Mononuclear cell (primary cell): ENCODE results near the gene CAST. TPM values are rescaled to one million over a fixed set of nuclear protein-coding genes. Genes with fewer than 3 reads are reported as not detected.

ENCODE experiments used
- H3K27me3 ChIP-seq: 2 replicates; pipeline ENCODE4 v1.6.0; 2011; ENCODE audit warnings: low read length, control low read depth; ENCODE audit not compliant: insufficient read depth
- H3K4me1 ChIP-seq: 2 replicates; pipeline ENCODE4 v1.5.1; 2011; ENCODE audit warnings: mild to moderate bottlenecking, low read length, control low read depth; ENCODE audit not compliant: insufficient read depth
- H3K4me3 ChIP-seq: 2 replicates; pipeline ENCODE4 v1.5.1; 2011; ENCODE audit warnings: mild to moderate bottlenecking, low read length, moderate library complexity
- H3K9me3 ChIP-seq: 2 replicates; pipeline ENCODE4 v1.5.1; 2011; ENCODE audit warnings: low read depth, mild to moderate bottlenecking, control low read depth, low read length
- total RNA-seq: library from RNA; depleted of rRNA; stranded (reverse); fragments of >200 nt; gene quantifications from one replicate; pipeline ENCODE4 v1.2.3, GENCODE V29; 2012

The CAST gene
- total RNA-seq, 1 donor = 276 TPM

DNA sequence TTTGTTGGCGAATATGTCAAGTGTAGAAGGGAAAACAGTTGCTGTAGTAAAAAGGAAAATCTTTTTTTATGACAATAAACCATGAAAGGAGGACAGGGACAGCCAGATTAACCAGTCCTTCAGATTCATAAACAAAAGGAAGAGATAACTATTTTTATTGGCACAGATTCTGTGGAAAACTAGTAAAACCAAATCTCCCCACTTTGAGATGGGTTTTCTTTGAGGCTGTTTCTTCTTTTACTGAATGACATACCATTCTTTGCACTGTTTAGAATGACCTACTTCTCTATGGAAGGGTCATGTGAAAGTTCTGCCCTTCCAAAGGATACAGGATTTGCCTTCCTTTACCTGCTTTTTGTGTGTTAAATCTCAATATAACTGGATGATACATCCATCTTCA is 13.7 kb downstream of the CAST start:
- no peaks in the 10 kb centered on the region for H3K27me3 ChIP-seq
- no peaks in the 10 kb centered on the region for H3K9me3 ChIP-seq
- no peak overlapping the region for H3K4me3 ChIP-seq
- H3K4me1 ChIP-seq = peaks cover 5% of the 10 kb centered on the region

- Histone ChIP-seq H3K9me3 (no peaks in the 10 kb centered on the region), H3K4me3 (no peak overlapping the region), H3K4me1 (peaks cover 7% of the 10 kb centered on the region), H3K27me3 (no peaks in the 10 kb centered on the region)
These were observed 15.3 kb downstream of the CAST start for GRCh38 chr5:96677496-96677895.

GRCh38 chr5:96679293-96679692 is 17.1 kb downstream of the CAST start:
- Histone ChIP-seq H3K9me3 (no peaks in the 10 kb centered on the region), H3K4me3 (no peak overlapping the region), H3K4me1 (peaks cover 13% of the 10 kb centered on the region), H3K27me3 (no peaks in the 10 kb centered on the region)

- Histone ChIP-seq H3K9me3 (no peaks in the 10 kb centered on the region), H3K4me1 (peaks cover 13% of the 10 kb centered on the region), H3K4me3 (no peak overlapping the region), H3K27me3 (no peaks in the 10 kb centered on the region)
These were observed 18.7 kb downstream of the CAST start for GRCh38 chr5:96680759-96681470.

DNA sequence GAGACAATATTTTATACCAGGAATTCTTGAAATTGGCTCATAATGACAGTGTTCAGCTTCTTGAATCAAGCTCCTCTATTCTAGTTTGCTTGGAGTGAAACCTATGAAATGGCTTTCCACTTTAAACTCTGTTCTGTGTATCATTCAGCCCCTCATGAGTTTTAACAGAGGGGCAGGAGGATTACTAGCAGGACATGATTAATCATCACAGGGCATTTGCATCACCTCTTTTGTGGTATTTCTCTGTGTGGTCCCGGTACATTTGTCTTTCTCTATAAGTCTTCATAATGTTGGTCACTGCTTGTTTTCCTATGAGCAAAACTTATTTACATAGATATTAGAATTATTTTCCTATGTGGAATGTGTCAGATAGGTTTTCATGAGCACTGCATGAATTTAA is 21.2 kb downstream of the CAST start:
- H3K9me3 ChIP-seq = no peaks in the 10 kb centered on the region

DNA sequence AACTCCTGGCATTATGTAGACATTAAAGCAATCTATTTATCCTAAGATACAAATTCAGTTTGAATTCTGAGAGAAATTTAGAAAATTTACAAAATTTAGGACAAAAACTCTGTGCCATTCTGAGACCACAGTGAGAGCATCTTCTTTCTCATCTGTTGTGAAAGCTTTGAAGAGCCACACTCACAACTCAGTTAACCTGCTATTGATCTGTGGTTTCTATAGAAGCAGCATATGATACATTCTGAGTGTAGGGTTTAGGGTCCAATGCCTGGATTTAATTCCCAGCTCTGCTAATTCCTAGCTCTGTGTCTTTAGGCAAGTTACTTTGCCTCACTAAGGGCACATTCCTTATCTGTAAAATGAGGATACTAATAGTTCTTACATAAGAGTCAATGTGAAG is 21.6 kb downstream of the CAST start:
- Histone ChIP-seq H3K9me3 (no peaks in the 10 kb centered on the region), H3K4me1 (peaks cover 17% of the 10 kb centered on the region), H3K4me3 (no peak overlapping the region), H3K27me3 (no peaks in the 10 kb centered on the region)

More for the DNA sequence above, 21.2 kb downstream of the CAST start:
- Histone ChIP-seq H3K4me1 (peaks cover 17% of the 10 kb centered on the region), H3K27me3 (no peaks in the 10 kb centered on the region), H3K4me3 (no peak overlapping the region)

DNA sequence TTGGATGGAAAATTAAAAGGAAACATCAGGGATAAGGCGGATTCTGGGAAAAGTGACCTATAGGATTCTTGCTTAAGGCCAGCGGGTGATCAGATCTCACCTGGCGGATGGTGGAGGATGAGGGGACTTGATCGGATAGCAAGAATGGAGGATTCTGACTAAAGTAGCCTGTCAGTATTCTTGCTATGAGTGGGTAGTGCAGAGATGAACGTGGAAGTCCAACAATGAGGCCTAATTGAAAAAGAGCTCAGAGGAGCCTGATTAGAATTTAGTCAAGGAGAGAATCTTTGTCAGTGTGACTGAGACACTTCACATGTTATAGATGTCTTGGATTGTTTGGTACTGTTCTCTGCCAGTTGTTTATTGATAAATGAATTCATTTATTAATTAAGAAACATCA is 24.9 kb downstream of the CAST start:
- H3K4me3 ChIP-seq = no peak overlapping the region
- no peaks in the 10 kb centered on the region for H3K27me3 ChIP-seq
- H3K4me1 ChIP-seq = peaks cover 13% of the 10 kb centered on the region
- H3K9me3 ChIP-seq = no peaks in the 10 kb centered on the region

DNA sequence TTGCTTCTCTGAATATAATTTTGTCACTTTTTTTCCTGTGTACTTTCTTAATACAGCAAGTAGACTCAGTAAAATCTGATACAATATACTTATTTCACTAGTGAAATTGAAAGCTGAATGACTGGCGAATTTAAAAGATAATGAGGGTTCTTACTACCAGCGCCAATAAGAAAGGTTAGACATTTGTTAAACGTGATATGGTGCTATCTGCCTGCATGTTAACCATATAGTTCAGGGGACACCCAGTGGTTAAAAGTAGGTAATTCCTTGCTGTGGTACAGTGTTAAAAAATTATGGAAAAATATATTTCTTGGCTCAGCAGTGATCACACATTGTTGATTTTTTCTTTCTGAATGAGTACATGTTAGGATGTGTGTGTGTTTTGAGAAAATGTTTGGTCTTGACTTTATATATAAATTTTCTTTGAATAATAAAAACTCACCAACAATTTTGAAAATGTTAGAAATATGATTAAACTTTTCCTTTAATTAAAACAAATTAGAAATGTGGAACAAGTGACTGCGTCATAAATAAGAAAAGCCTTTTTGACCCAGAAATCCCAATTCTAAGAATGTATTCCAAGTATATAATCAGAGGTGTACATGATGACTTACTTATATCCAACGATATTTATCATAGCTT is 25.8 kb downstream of the CAST start:
- no peaks in the 10 kb centered on the region for H3K9me3 ChIP-seq
- no peaks in the 10 kb centered on the region for H3K27me3 ChIP-seq
- peaks cover 12% of the 10 kb centered on the region for H3K4me1 ChIP-seq
- no peak overlapping the region for H3K4me3 ChIP-seq

DNA sequence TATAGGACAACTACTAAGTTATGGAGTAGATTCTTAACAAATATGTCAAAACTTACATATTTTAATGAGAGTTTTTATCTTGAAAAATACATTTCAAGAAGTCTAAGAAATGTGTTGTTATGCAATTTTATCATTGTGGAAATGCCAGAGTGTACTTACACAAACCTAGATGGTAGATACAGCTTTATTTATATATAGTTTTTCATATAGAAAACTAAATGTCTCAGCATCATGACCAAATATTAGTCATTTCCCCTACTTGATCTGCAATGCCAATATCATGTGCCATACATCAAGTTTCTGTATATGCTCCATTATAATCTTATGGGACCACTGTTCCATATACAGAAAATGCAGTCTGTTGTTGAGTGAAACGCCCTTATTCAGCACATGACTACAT is 28.7 kb downstream of the CAST start:
- no peaks in the 10 kb centered on the region for H3K9me3 ChIP-seq
- no peaks in the 10 kb centered on the region for H3K27me3 ChIP-seq
- H3K4me3 ChIP-seq = no peak overlapping the region
- H3K4me1 ChIP-seq = peaks cover 10% of the 10 kb centered on the region

GRCh38 chr5:96691503-96692303 is 29.5 kb downstream of the CAST start:
- H3K27me3 ChIP-seq = no peaks in the 10 kb centered on the region
- H3K4me1 ChIP-seq = peaks cover 10% of the 10 kb centered on the region
- no peak overlapping the region for H3K4me3 ChIP-seq
- no peaks in the 10 kb centered on the region for H3K9me3 ChIP-seq

DNA sequence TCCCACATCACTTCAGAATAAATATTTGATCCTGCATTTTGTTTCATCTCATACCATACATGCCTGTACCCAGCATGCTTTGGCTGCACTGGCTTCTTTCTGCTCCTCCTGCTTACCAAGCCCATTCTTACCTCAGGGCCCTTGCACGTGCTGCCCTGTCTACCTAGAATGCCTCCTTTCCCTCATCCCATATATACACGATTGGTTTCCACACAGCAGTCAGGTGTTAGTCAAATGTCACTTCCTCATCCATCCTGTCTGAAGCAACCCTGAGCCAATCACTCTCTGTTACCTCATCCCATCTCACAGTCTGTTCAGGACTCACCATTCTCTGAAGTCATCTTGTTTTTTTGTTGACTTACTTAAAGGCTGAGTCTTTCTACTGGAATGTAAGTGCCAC is 30.3 kb downstream of the CAST start:
- Histone ChIP-seq H3K4me3 (no peak overlapping the region), H3K27me3 (no peaks in the 10 kb centered on the region), H3K4me1 (peaks cover 5% of the 10 kb centered on the region), H3K9me3 (no peaks in the 10 kb centered on the region)

GRCh38 chr5:96699186-96699820 is 37.1 kb downstream of the CAST start:
- no peak overlapping the region for H3K4me3 ChIP-seq

DNA sequence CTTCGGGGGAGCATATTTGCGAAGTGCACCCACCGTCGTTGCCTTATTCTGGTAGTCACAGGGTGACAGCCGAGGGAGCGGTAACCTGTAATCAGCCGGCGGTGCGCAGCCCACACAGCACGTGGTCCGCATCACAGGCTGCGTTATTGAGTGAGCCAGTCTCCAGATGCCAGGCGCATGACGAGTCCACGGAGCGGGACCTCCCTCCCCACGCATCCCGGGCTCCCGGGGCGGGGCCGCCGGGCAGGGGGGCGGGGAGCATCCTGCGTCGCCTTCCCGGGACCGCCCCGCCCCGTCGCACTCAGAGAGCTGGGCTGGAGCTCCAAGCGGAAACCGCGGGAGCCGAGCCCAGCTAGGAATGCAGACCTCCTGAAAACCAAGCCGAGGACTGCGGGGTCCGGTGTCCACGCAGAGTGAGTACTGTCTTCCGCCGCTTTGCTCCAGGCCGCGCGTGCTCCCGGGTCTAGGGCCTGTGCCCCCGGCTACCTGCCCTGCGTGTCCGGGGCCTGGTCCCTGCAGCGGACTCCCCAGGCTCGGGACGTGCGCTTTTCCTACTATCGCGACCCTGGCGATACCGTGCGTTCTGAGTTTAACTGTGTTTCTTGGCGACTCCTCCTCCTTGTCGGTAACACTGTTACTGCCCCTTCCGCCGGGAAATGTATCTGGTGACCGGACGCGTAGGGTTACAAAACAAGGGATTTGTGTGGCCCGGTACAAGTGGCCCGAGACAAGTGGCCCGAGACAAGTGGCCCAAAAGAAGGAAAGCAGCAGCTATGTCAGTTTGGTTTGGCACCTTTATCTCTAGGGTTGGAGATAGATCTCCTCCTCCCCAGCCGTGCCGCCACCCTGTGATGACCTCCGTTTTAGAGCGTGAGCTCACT is 40.6 kb downstream of the CAST start:
- Histone ChIP-seq H3K9me3 (no peaks in the 10 kb centered on the region), H3K27me3 (no peaks in the 10 kb centered on the region), H3K4me3 (peak overlapping the region; percentile 48), H3K4me1 (peaks cover 36% of the 10 kb centered on the region)

More at GRCh38 chr5:96699186-96699820, 37.1 kb downstream of the CAST start:
- Histone ChIP-seq H3K4me1 (peaks cover 36% of the 10 kb centered on the region), H3K27me3 (no peaks in the 10 kb centered on the region), H3K9me3 (no peaks in the 10 kb centered on the region)

DNA sequence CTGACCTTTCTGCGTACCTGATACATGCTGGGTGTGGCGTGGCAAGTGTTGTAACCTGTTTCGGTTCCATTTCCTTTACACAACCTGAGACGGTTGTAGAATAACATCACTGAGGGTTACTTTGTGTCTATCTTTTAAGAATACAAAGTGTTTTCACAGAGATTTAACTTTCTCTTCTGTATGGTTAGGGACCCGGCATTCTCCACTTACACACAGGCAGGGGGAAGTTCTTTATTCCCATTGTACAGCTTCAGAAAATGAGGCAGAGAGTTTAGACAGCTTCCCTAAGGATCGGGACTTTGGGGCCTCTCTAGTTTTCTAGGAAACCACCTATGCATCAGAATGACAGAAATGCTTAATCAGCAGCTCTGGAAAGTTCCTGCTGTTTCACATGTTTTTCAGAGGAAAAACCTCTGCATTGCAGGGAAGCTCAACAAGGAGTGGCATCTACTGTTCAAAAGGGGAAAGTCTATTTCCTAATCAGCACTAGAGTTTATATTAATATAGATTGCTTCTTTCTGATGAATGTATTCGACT is 41.3 kb downstream of the CAST start:
- no peaks in the 10 kb centered on the region for H3K27me3 ChIP-seq
- peak overlapping the region; percentile 48 for H3K4me3 ChIP-seq
- H3K9me3 ChIP-seq = no peaks in the 10 kb centered on the region
- peaks cover 36% of the 10 kb centered on the region for H3K4me1 ChIP-seq
